Mononuclear cell (primary cell): ENCODE results near the gene SPNS1. TPM values are rescaled to one million over a fixed set of nuclear protein-coding genes. Genes with fewer than 3 reads are reported as not detected.

Experiments
- H3K27me3 ChIP-seq: 2 replicates; pipeline ENCODE4 v1.6.0; 2011; ENCODE audit warnings: low read length, control low read depth; ENCODE audit not compliant: insufficient read depth
- H3K4me1 ChIP-seq: 2 replicates; pipeline ENCODE4 v1.5.1; 2011; ENCODE audit warnings: mild to moderate bottlenecking, low read length, control low read depth; ENCODE audit not compliant: insufficient read depth
- H3K4me3 ChIP-seq: 2 replicates; pipeline ENCODE4 v1.5.1; 2011; ENCODE audit warnings: mild to moderate bottlenecking, low read length, moderate library complexity
- H3K9me3 ChIP-seq: 2 replicates; pipeline ENCODE4 v1.5.1; 2011; ENCODE audit warnings: low read depth, mild to moderate bottlenecking, control low read depth, low read length
- total RNA-seq: library from RNA; depleted of rRNA; stranded (reverse); fragments of >200 nt; gene quantifications from one replicate; pipeline ENCODE4 v1.2.3, GENCODE V29; 2012

Gene SPNS1
- total RNA-seq, 1 donor = 18.7 TPM

- Histone ChIP-seq H3K4me3 (no peak overlapping the region), H3K27me3 (no peaks in the 10 kb centered on the region), H3K4me1 (peaks cover 44% of the 10 kb centered on the region), H3K9me3 (no peaks in the 10 kb centered on the region)
Measured at GRCh38 chr16:28980929-28981328, 6.4 kb downstream of the SPNS1 start.

- H3K27me3 ChIP-seq = no peaks in the 10 kb centered on the region
- H3K4me1 ChIP-seq = peaks cover 38% of the 10 kb centered on the region
- H3K4me3 ChIP-seq = no peak overlapping the region
- H3K9me3 ChIP-seq = no peaks in the 10 kb centered on the region
Measured at GRCh38 chr16:28981517-28981916, 6.9 kb downstream of the SPNS1 start.

GRCh38 chr16:28982418-28982817, 7.8 kb downstream of the SPNS1 start:
- Histone ChIP-seq H3K4me3 (no peak overlapping the region), H3K9me3 (no peaks in the 10 kb centered on the region), H3K27me3 (no peaks in the 10 kb centered on the region), H3K4me1 (peaks cover 35% of the 10 kb centered on the region)

- Histone ChIP-seq H3K4me1 (peaks cover 33% of the 10 kb centered on the region), H3K27me3 (no peaks in the 10 kb centered on the region), H3K9me3 (no peaks in the 10 kb centered on the region), H3K4me3 (no peak overlapping the region)
Measured at GRCh38 chr16:28982949-28983348, 8.4 kb downstream of the SPNS1 start.

GRCh38 chr16:28983644-28984043, 9.1 kb downstream of the SPNS1 start:
- Histone ChIP-seq H3K27me3 (no peaks in the 10 kb centered on the region), H3K9me3 (no peaks in the 10 kb centered on the region), H3K4me3 (no peak overlapping the region), H3K4me1 (peaks cover 31% of the 10 kb centered on the region)

GRCh38 chr16:28984091-28984490, 9.5 kb downstream of the SPNS1 start:
- H3K4me1 ChIP-seq = peaks cover 34% of the 10 kb centered on the region
- no peak overlapping the region for H3K4me3 ChIP-seq
- H3K9me3 ChIP-seq = no peaks in the 10 kb centered on the region
- H3K27me3 ChIP-seq = no peaks in the 10 kb centered on the region

GRCh38 chr16:28984619-28985135, 10.1 kb downstream of the SPNS1 start, which contains the start of gene LAT:
Gene LAT, plus strand, starts transcription at chr16:28985052. Its CDS starts 366 bp downstream, at chr16:28985418.
- Histone ChIP-seq H3K27me3 (no peaks in the 10 kb centered on the region), H3K4me1 (peaks cover 39% of the 10 kb centered on the region), H3K9me3 (no peaks in the 10 kb centered on the region), H3K4me3 (peak within 1 kb of the TSS; percentile 67)

GRCh38 chr16:28985211-28986041, 10.8 kb downstream of the SPNS1 start:
- Histone ChIP-seq H3K9me3 (no peaks in the 10 kb centered on the region), H3K4me1 (peaks cover 43% of the 10 kb centered on the region), H3K4me3 (peak overlapping the region; percentile 67), H3K27me3 (no peaks in the 10 kb centered on the region)

- peak overlapping the region; percentile 67 for H3K4me3 ChIP-seq
- no peaks in the 10 kb centered on the region for H3K9me3 ChIP-seq
- peaks cover 43% of the 10 kb centered on the region for H3K4me1 ChIP-seq
- H3K27me3 ChIP-seq = no peaks in the 10 kb centered on the region
Measured at GRCh38 chr16:28986046-28986445, 11.5 kb downstream of the SPNS1 start.

- Histone ChIP-seq H3K9me3 (no peaks in the 10 kb centered on the region), H3K4me1 (peaks cover 43% of the 10 kb centered on the region), H3K27me3 (no peaks in the 10 kb centered on the region), H3K4me3 (peak overlapping the region; percentile 67)
Measured at GRCh38 chr16:28986492-28986891, 11.9 kb downstream of the SPNS1 start.

- peak overlapping the region; percentile 67 for H3K4me3 ChIP-seq
- H3K4me1 ChIP-seq = peaks cover 43% of the 10 kb centered on the region
- no peaks in the 10 kb centered on the region for H3K9me3 ChIP-seq
- H3K27me3 ChIP-seq = no peaks in the 10 kb centered on the region
Measured at GRCh38 chr16:28987170-28987853, 12.7 kb downstream of the SPNS1 start.

- no peak overlapping the region for H3K4me3 ChIP-seq
- H3K27me3 ChIP-seq = no peaks in the 10 kb centered on the region
- H3K9me3 ChIP-seq = no peaks in the 10 kb centered on the region
- H3K4me1 ChIP-seq = peaks cover 35% of the 10 kb centered on the region
Measured at GRCh38 chr16:28989363-28989762, 14.8 kb downstream of the SPNS1 start.

GRCh38 chr16:28990375-28991040, 15.9 kb downstream of the SPNS1 start:
- no peaks in the 10 kb centered on the region for H3K27me3 ChIP-seq
- H3K9me3 ChIP-seq = no peaks in the 10 kb centered on the region
- H3K4me1 ChIP-seq = peaks cover 25% of the 10 kb centered on the region
- H3K4me3 ChIP-seq = no peak overlapping the region

GRCh38 chr16:28991687-28992086, 17.1 kb downstream of the SPNS1 start:
- Histone ChIP-seq H3K4me1 (peaks cover 23% of the 10 kb centered on the region), H3K9me3 (no peaks in the 10 kb centered on the region), H3K27me3 (no peaks in the 10 kb centered on the region), H3K4me3 (no peak overlapping the region)

GRCh38 chr16:28992496-28992895, 17.9 kb downstream of the SPNS1 start:
- no peaks in the 10 kb centered on the region for H3K27me3 ChIP-seq
- H3K9me3 ChIP-seq = no peaks in the 10 kb centered on the region
- H3K4me1 ChIP-seq = peaks cover 20% of the 10 kb centered on the region
- no peak overlapping the region for H3K4me3 ChIP-seq
